ENCODE results near the gene HIBCH. TPM values are rescaled to one million over a fixed set of nuclear protein-coding genes. Genes with fewer than 3 reads are reported as not detected.
A peak's percentile ranks its signal among the peaks of the same experiment; 100 is the strongest.
"Not testable (repeated sequence)": the region's sequence is repeated elsewhere in the genome, so short reads cannot be mapped to it uniquely, and the experiment has no call there.

The HIBCH gene
- total and polyA plus RNA-seq, 2 experiments from 2014 or later: 10.4 to 29.0 TPM

- H2AFZ ChIP-seq: no peak overlapping the region
- H3K9me3 ChIP-seq (ENCODE audit: low read depth): no peaks in the 10 kb centered on the region
- H3K79me2 ChIP-seq (ENCODE audit: insufficient read depth): 0 out of 2 replicates have a peak, but pooled peaks cover 4% of the 10 kb centered on the region
- no peaks in the 10 kb centered on the region for H3F3A ChIP-seq (ENCODE audit: insufficient read depth)
- H3K36me3 ChIP-seq (ENCODE audit: low read depth): peaks cover 12% of the 10 kb centered on the region; the same call in 1 of the 2 replicates
- WGBS, 2 experiments (ENCODE audit: low coverage in 1 of 2, low lambda C conversion rate in 2 of 2, missing lambda C conversion rate in 2 of 2): 95 to 100% methylated on average over 1 of the region's 1 CpG
- H3K4me1 ChIP-seq (ENCODE audit: insufficient read depth): no peaks in the 10 kb centered on the region
- H3K4me2 ChIP-seq (ENCODE audit: unreplicated experiment): no peak overlapping the region
- H3K27me3 ChIP-seq (replicated peaks; ENCODE audit: insufficient read depth): no peaks in the 10 kb centered on the region
- no peak for DNase-seq
- H3K9me2 ChIP-seq (ENCODE audit: insufficient read depth): no peaks in the 10 kb centered on the region
- no peak overlapping the region for H3K27ac ChIP-seq
- TF ChIP-seq EZH2phosphoT487 (IDR thresholded peaks at IDR 0.05; ENCODE audit: insufficient read depth, low read depth) (no peak), EZH2 (IDR thresholded peaks at IDR 0.05; ENCODE audit: insufficient read depth, poor library complexity, severe bottlenecking) (no peak)
- in situ Hi-C loops (cut with MboI): no loop called here
- no peak overlapping the region for H3K9ac ChIP-seq
- H4K20me1 ChIP-seq (ENCODE audit: insufficient read depth): no peaks in the 10 kb centered on the region
- H3K4me3 ChIP-seq: no peak overlapping the region
These were observed 17.6 kb downstream of the HIBCH start for GRCh38 chr2:190302052-190302451.

- H3K9me2 ChIP-seq (ENCODE audit: insufficient read depth): no peaks in the 10 kb centered on the region
- no peaks in the 10 kb centered on the region for H4K20me1 ChIP-seq (ENCODE audit: insufficient read depth)
- no peak for DNase-seq
- H3K4me3 ChIP-seq: no peak overlapping the region
- TF ChIP-seq EZH2 (IDR thresholded peaks at IDR 0.05; ENCODE audit: insufficient read depth, poor library complexity, severe bottlenecking): no peak
- no peak for TF ChIP-seq EZH2phosphoT487 (IDR thresholded peaks at IDR 0.05; ENCODE audit: insufficient read depth, low read depth)
- no peaks in the 10 kb centered on the region for H3F3A ChIP-seq (ENCODE audit: insufficient read depth)
- H3K27me3 ChIP-seq (replicated peaks; ENCODE audit: insufficient read depth): no peaks in the 10 kb centered on the region
- H3K4me2 ChIP-seq (ENCODE audit: unreplicated experiment): no peak overlapping the region
- no peaks in the 10 kb centered on the region for H3K4me1 ChIP-seq (ENCODE audit: insufficient read depth)
- no peak overlapping the region for H2AFZ ChIP-seq
- H3K9me3 ChIP-seq (ENCODE audit: low read depth): no peaks in the 10 kb centered on the region
- no peak overlapping the region for H3K9ac ChIP-seq
- in situ Hi-C loops (cut with MboI): no loop called here
- H3K79me2 ChIP-seq (ENCODE audit: insufficient read depth): 0 out of 2 replicates have a peak, but pooled peaks cover 4% of the 10 kb centered on the region
- peaks cover 12% of the 10 kb centered on the region; the same call in 1 of the 2 replicates for H3K36me3 ChIP-seq (ENCODE audit: low read depth)
- no peak overlapping the region for H3K27ac ChIP-seq
These were observed 18.6 kb downstream of the HIBCH start for GRCh38 chr2:190301032-190301431.

DNA sequence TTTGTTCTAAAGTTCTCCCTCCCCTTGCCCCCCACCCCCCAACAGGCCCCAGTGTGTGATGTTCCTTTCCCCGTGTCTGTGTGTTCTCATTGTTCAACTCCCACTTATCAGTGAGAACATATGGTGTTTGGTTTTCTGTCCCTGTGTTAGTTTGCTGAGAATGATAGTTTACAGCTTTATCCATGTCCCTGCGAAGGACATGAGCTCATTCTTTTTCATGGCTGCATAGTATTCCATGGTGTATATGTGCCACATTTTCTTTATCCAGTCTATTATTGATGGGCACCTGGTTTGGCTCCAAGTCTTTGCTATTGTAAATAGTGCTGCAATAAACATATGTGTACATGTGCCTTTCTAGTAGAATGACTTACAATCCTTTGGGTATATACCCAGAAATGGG lies 21.7 kb downstream of the HIBCH start:
- in situ Hi-C loops (cut with MboI); H3K4me1 ChIP-seq (ENCODE audit: insufficient read depth); H3K9me2 ChIP-seq (ENCODE audit: insufficient read depth); H3K27ac ChIP-seq; DNase-seq; H3K9me3 ChIP-seq (ENCODE audit: low read depth); H3K9ac ChIP-seq; H3F3A ChIP-seq (ENCODE audit: insufficient read depth); H3K27me3 ChIP-seq (replicated peaks; ENCODE audit: insufficient read depth); H2AFZ ChIP-seq; H3K79me2 ChIP-seq (ENCODE audit: insufficient read depth); H3K4me2 ChIP-seq (ENCODE audit: unreplicated experiment); H4K20me1 ChIP-seq (ENCODE audit: insufficient read depth); H3K4me3 ChIP-seq: not testable (repeated sequence)
- peaks cover 22% of the 10 kb centered on the region for H3K36me3 ChIP-seq (ENCODE audit: low read depth)
- WGBS, 2 experiments (ENCODE audit: low coverage in 1 of 2, low lambda C conversion rate in 2 of 2, missing lambda C conversion rate in 2 of 2): 95 to 97% methylated on average over 2 of the region's 2 CpGs

DNA sequence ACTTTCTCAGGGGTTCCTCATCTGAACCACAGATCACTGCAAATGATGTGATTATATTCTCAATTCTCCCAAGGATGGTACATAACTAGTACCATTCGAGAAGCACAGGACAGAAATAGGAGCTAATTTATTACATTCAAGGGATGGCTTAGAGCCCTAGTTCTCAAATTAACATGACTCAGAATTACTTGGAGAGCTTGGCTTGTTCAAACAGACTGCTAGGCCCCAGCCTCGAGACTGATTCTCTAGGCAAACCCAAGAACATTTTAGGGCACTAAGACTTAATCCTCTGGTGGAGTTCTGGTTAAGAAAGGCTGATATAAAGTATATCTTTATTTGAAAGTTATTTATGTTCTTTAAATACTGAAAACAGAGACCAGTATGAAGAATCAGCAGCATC lies 35.8 kb downstream of the HIBCH start:
- WGBS, 2 experiments (ENCODE audit: low coverage in 1 of 2, low lambda C conversion rate in 2 of 2, missing lambda C conversion rate in 2 of 2): 3 to 15% methylated on average over 2 of the region's 2 CpGs
- H3K9ac ChIP-seq: peak overlapping the region; percentile 30; the same call in 1 of the 2 replicates
- peaks cover 12% of the 10 kb centered on the region for H3F3A ChIP-seq (ENCODE audit: insufficient read depth)
- peak; percentile 76 for DNase-seq
- H3K9me3 ChIP-seq (ENCODE audit: low read depth): no peaks in the 10 kb centered on the region
- H3K27me3 ChIP-seq (replicated peaks; ENCODE audit: insufficient read depth): no peaks in the 10 kb centered on the region
- H3K27ac ChIP-seq: peak overlapping the region; percentile 43
- H3K9me2 ChIP-seq (ENCODE audit: insufficient read depth): no peaks in the 10 kb centered on the region
- H3K4me1 ChIP-seq (ENCODE audit: insufficient read depth): peaks cover 9% of the 10 kb centered on the region; the same call in 1 of the 2 replicates
- in situ Hi-C loops (cut with MboI): no loop called here
- peak overlapping the region; percentile 44 for H2AFZ ChIP-seq
- H3K36me3 ChIP-seq (ENCODE audit: low read depth): peaks cover 9% of the 10 kb centered on the region
- H3K4me3 ChIP-seq: no peak overlapping the region
- TF ChIP-seq EZH2phosphoT487 (IDR thresholded peaks at IDR 0.05; ENCODE audit: insufficient read depth, low read depth) (no peak), EZH2 (IDR thresholded peaks at IDR 0.05; ENCODE audit: insufficient read depth, poor library complexity, severe bottlenecking) (no peak)
- H3K4me2 ChIP-seq (ENCODE audit: unreplicated experiment): no peak overlapping the region
- H3K79me2 ChIP-seq (ENCODE audit: insufficient read depth): no peaks in the 10 kb centered on the region
- no peaks in the 10 kb centered on the region for H4K20me1 ChIP-seq (ENCODE audit: insufficient read depth)
